NCI-H345 treated with DMSO at 0.1 percent for 48 hours (cell line): ENCODE results near the gene DNMT3L.
"Not testable (repeated sequence)": the region's sequence is repeated elsewhere in the genome, so short reads cannot be mapped to it uniquely, and the experiment has no call there.

Experiments
- DNase-seq: peaks from one replicate; lab custom pipeline; 2025; ENCODE audit not compliant: unreplicated experiment; lab: John Stamatoyannopoulos, UW

The DNMT3L gene

DNA sequence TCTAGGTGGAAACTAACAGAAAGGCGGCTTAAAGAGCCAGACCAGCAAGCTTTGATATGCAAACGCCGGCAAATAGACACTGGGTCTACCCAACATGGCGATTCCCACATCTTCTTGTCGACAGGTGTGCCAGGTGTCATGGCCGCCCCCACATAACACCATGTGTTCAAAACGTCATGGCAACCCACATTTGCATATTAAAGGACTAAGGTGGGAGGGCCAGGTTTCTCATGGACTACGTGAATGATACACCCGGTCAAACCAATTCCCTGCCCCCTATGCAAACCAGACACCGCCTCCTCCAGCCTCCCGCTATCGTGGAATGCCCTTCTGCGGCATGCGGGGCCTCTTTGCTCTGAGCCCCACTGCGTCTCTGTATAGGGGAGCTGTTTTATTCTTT lies 62.2 kb downstream of the DNMT3L start:
- no peak for DNase-seq

DNA sequence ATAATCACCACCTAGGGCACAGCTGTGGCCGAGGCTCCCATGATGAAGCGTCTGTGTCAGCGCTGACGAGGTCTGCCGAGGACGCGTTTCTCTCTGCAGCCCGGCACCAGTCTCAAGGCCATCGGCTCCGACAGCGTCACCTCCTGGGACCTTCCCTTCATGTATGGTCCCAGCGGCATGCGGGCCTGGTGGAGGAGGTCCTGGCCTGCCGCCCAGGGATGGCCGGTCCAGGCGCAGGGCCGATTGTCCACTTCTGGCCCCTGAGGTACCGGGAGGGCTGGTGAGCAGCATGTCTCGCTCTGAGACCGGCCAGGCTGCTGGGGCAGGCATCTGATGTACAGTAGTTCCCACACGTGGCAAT lies 64.6 kb downstream of the DNMT3L start:
- DNase-seq = not testable (repeated sequence)
